Loucy (cell line): ENCODE results near the gene HMGXB3.

ENCODE experiments used
- CTCF ChIP-seq: fragments of 200-600 bp; sonication (generic); conservative IDR thresholded peaks from 2 replicates; pipeline ENCODE4 v1.5.1; 2014; ENCODE audit warnings: mild to moderate bottlenecking, antibody characterized with exemption, low read length
- EZH2phosphoT487 ChIP-seq: fragments of 200-600 bp; IDR thresholded peaks from 2 replicates; pipeline ENCODE4 v1.6.1; 2018; ENCODE audit warnings: antibody characterized with exemption, mild to moderate bottlenecking, moderate library complexity, borderline replicate concordance

- no peak for TF ChIP-seq CTCF
- no peak for TF ChIP-seq EZH2phosphoT487
These were observed 57.0 kb downstream of the HMGXB3 start for GRCh38 chr5:150057511-150057910.
